PC-9 (cell line): ENCODE data around the gene PKD1L1. TPM values are rescaled to one million over a fixed set of nuclear protein-coding genes. Genes with fewer than 3 reads are reported as not detected.

Experiments used
- BruUV-seq: library from RNA; stranded (reverse); fragments of 400-500 nt; replicated peaks from 2 replicates; lab custom pipeline; 2021; lab: Mats Ljungman, UMichigan
- CTCF ChIA-PET: fragments of 300-600 bp; sonication (Branson Sonifier 250); formaldehyde crosslinking; loops from one replicate; lab custom pipeline; 2022; ENCODE audit warnings: antibody characterized with exemption; lab: Charles Lee
- POLR2A ChIA-PET: fragments of 300-600 bp; sonication (Branson Sonifier 250); formaldehyde crosslinking; loops from one replicate; lab custom pipeline; 2022; ENCODE audit warnings: antibody characterized with exemption; ENCODE audit not compliant: unreplicated experiment; lab: Charles Lee
- DNase-seq, 2 experiments: peaks; one replicate each; pipeline versions ENCODE4 v3.0.0 to v3.0.0-alpha.2; 2015 to 2022; ENCODE audit warnings: mixed read lengths in 1 of 2
- H2AFZ ChIP-seq: fragments of 200-600 bp; sonication (generic); 2 replicates; pipeline ENCODE4 v1.8.1; 2017; ENCODE audit warnings: antibody characterized with exemption
- H3F3A ChIP-seq: fragments of 200-600 bp; sonication (generic); 2 replicates; pipeline ENCODE4 v1.8.1; 2017; ENCODE audit warnings: antibody characterized with exemption, mild to moderate bottlenecking, low read depth; ENCODE audit not compliant: insufficient read depth
- H3K27ac ChIP-seq: fragments of 200-600 bp; sonication (generic); 2 replicates; pipeline ENCODE4 v1.6.1; 2016; ENCODE audit warnings: mixed run types
- H3K27me3 ChIP-seq: fragments of 200-600 bp; sonication (generic); 2 replicates; pipeline ENCODE4 v1.6.1; 2016; ENCODE audit warnings: low read depth, mixed run types; ENCODE audit not compliant: insufficient read depth
- H3K36me3 ChIP-seq: fragments of 200-600 bp; sonication (generic); 2 replicates; pipeline ENCODE4 v1.6.1; 2016; ENCODE audit warnings: low read depth, mixed run types
- H3K4me1 ChIP-seq: fragments of 200-600 bp; sonication (generic); replicated peaks from 2 replicates; pipeline ENCODE4 v1.6.1; 2016; ENCODE audit warnings: mixed run types; ENCODE audit not compliant: insufficient read depth
- H3K4me2 ChIP-seq: fragments of 200-600 bp; sonication (generic); 2 replicates; pipeline ENCODE4 v1.6.1; 2017; ENCODE audit warnings: mixed run types
- H3K4me3 ChIP-seq: fragments of 200-600 bp; sonication (generic); 2 replicates; pipeline ENCODE4 v1.6.1; 2016; ENCODE audit warnings: mixed run types
- H3K79me2 ChIP-seq: fragments of 200-600 bp; sonication (generic); 2 replicates; pipeline ENCODE4 v1.6.1; 2017; ENCODE audit warnings: low read depth, mixed run types
- H3K9me2 ChIP-seq: fragments of 200-600 bp; sonication (generic); 2 replicates; pipeline ENCODE4 v1.8.1; 2017; ENCODE audit warnings: mild to moderate bottlenecking; ENCODE audit not compliant: insufficient read depth
- H3K9me3 ChIP-seq: fragments of 200-600 bp; sonication (generic); 2 replicates; pipeline ENCODE4 v1.8.1; 2016; ENCODE audit warnings: low read depth; ENCODE audit not compliant: insufficient read depth
- H4K20me1 ChIP-seq: fragments of 200-600 bp; sonication (generic); 2 replicates; pipeline ENCODE4 v1.8.1; 2017; ENCODE audit not compliant: insufficient read depth
- CTCF ChIP-seq: fragments of 200-600 bp; sonication (generic); conservative IDR thresholded peaks from 2 replicates; pipeline ENCODE4 v1.6.1; 2017; ENCODE audit warnings: mixed run types, antibody characterized with exemption, mild to moderate bottlenecking, moderate library complexity
- EZH2 ChIP-seq: fragments of 200-600 bp; sonication (generic); IDR thresholded peaks from 2 replicates; pipeline ENCODE4 v1.8.0; 2017; ENCODE audit warnings: antibody characterized with exemption, low read depth
- intact Hi-C: fragments of 100-400 bp; cut with micrococcal nuclease; formaldehyde crosslinking; loops from one replicate; pipeline ENCODE4 v1.10.0; 2022; ENCODE audit not compliant: unreplicated experiment
- total RNA-seq: library from RNA; stranded (reverse); gene quantifications from 2 replicates; pipeline ENCODE4 v1.2.3, GENCODE V29; 2021

Gene PKD1L1
- total RNA-seq, 1 experiment from 2014 or later: 0.07 TPM

GRCh38 chr7:47893238-47893637 is 55.0 kb downstream of the PKD1L1 start:
- Histone ChIP-seq H4K20me1 (no peaks in the 10 kb centered on the region), H3K4me3 (no peak overlapping the region), H3K9me2 (no peaks in the 10 kb centered on the region), H2AFZ (no peak overlapping the region), H3K27ac (no peak overlapping the region), H3K4me2 (no peak overlapping the region), H3K9me3 (no peaks in the 10 kb centered on the region), H3K27me3 (no peaks in the 10 kb centered on the region), H3K4me1 (0 out of 2 replicates have a peak, but pooled peaks cover 3% of the 10 kb centered on the region), H3F3A (no peaks in the 10 kb centered on the region; the same call in none of the 2 replicates), H3K79me2 (no peaks in the 10 kb centered on the region), H3K36me3 (no peaks in the 10 kb centered on the region)
- TF ChIP-seq EZH2: no peak
- peak; percentile 54 for TF ChIP-seq CTCF
- intact Hi-C loops: no loop called here
- DNase-seq: no peak
- ChIA-PET POLR2A (no interaction called here), CTCF (no interaction called here)
- BruUV-seq: no TSS peak

GRCh38 chr7:47890606-47891005 is 57.7 kb downstream of the PKD1L1 start:
- no peak overlapping the region for H3K4me2 ChIP-seq
- BruUV-seq: no TSS peak
- no peak overlapping the region for H3K4me3 ChIP-seq
- no peaks in the 10 kb centered on the region; the same call in 1 of the 2 replicates for H3K9me3 ChIP-seq
- no peak for DNase-seq
- ChIA-PET CTCF (no interaction called here), POLR2A (no interaction called here)
- no peaks in the 10 kb centered on the region for H3K27me3 ChIP-seq
- H2AFZ ChIP-seq: no peak overlapping the region
- intact Hi-C loops: no loop called here
- H3K36me3 ChIP-seq: no peaks in the 10 kb centered on the region
- H4K20me1 ChIP-seq: no peaks in the 10 kb centered on the region
- TF ChIP-seq EZH2 (no peak), CTCF (no peak)
- H3F3A ChIP-seq: no peaks in the 10 kb centered on the region; the same call in 1 of the 2 replicates
- no peaks in the 10 kb centered on the region for H3K79me2 ChIP-seq
- H3K9me2 ChIP-seq: no peaks in the 10 kb centered on the region
- no peak overlapping the region for H3K27ac ChIP-seq
- H3K4me1 ChIP-seq: 0 out of 2 replicates have a peak, but pooled peaks cover 3% of the 10 kb centered on the region

- Histone ChIP-seq H2AFZ (no peak overlapping the region), H3K27me3 (no peaks in the 10 kb centered on the region), H4K20me1 (no peaks in the 10 kb centered on the region), H3K4me2 (no peak overlapping the region), H3K36me3 (no peaks in the 10 kb centered on the region), H3K9me3 (no peaks in the 10 kb centered on the region; the same call in 1 of the 2 replicates), H3K4me1 (peaks cover 4% of the 10 kb centered on the region; the same call in 1 of the 2 replicates), H3K4me3 (no peak overlapping the region), H3K79me2 (no peaks in the 10 kb centered on the region), H3K27ac (no peak overlapping the region), H3F3A (no peaks in the 10 kb centered on the region; the same call in 1 of the 2 replicates), H3K9me2 (no peaks in the 10 kb centered on the region)
- ChIA-PET POLR2A (no interaction called here), CTCF (no interaction called here)
- no peak for DNase-seq
- BruUV-seq: no TSS peak
- intact Hi-C loops: no loop called here
- TF ChIP-seq CTCF (no peak), EZH2 (no peak)
These were observed 58.1 kb downstream of the PKD1L1 start for GRCh38 chr7:47890125-47890524.
